K562 (cell line): ENCODE results near the gene GPRASP1. TPM values are rescaled to one million over a fixed set of nuclear protein-coding genes. Genes with fewer than 3 reads are reported as not detected.

Experiments
- ARNT ChIP-seq, 2 experiments: fragments of 450-650 bp; IDR thresholded peaks; 2 replicates each; pipeline ENCODE4 v1.6.1; 2016; ENCODE audit warnings: mild to moderate bottlenecking in 1 of 2
- ETS2 ChIP-seq: IDR thresholded peaks from 2 replicates; pipeline ENCODE4 v1.6.1; 2016; ENCODE audit warnings: borderline replicate concordance, missing genetic modification characterization, mild to moderate bottlenecking, moderate library complexity, missing compliant biosample characterization; ENCODE audit not compliant: poor library complexity, severe bottlenecking
- FOXJ3 ChIP-seq: sonication (generic); formaldehyde crosslinking; IDR thresholded peaks from 2 replicates; pipeline ENCODE4 v1.4.0; 2020; ENCODE audit warnings: mild to moderate bottlenecking, missing genetic modification reagents
- HNRNPUL1 ChIP-seq: fragments of 200-400 bp; formaldehyde crosslinking; IDR thresholded peaks from 2 replicates; pipeline ENCODE4 v1.6.1; 2017; ENCODE audit warnings: low read length
- POLR3A ChIP-seq: IDR thresholded peaks from 2 replicates; pipeline ENCODE4 v1.6.1; 2011; ENCODE audit warnings: borderline replicate concordance, mild to moderate bottlenecking, moderate library complexity; ENCODE audit not compliant: insufficient read length, insufficient read depth; ENCODE audit errors: extremely low read depth
- PRPF4 ChIP-seq: fragments of 200-400 bp; formaldehyde crosslinking; IDR thresholded peaks from one replicate; pipeline ENCODE4 v1.6.1; 2017; ENCODE audit warnings: low read length, low read depth, mild to moderate bottlenecking; ENCODE audit not compliant: insufficient read depth, poor library complexity, severe bottlenecking
- RBM34 ChIP-seq: fragments of 200-400 bp; formaldehyde crosslinking; IDR thresholded peaks from 2 replicates; pipeline ENCODE4 v1.6.1; 2018; ENCODE audit warnings: low read length, borderline replicate concordance; ENCODE audit not compliant: insufficient read depth
- SMAD1 ChIP-seq: fragments of 150-350 bp; IDR thresholded peaks from 2 replicates; pipeline ENCODE4 v1.6.1; 2014; ENCODE audit warnings: low read length, low read depth; ENCODE audit not compliant: partially characterized antibody
- ZFX ChIP-seq: sonication (generic); formaldehyde crosslinking; IDR thresholded peaks from 2 replicates; pipeline ENCODE4 v1.8.0; 2022; ENCODE audit warnings: mild to moderate bottlenecking, missing genetic modification reagents, moderate library complexity
- polyA plus RNA-seq, 8 experiments: library from polyadenylated mRNA; depleted of rRNA in 4 of 8; stranded (reverse) in 5 of 8; unstranded in 3 of 8; fragments of >200 nt; fragmentation: Nextera tagmentation in 2 of 8; fragmentation: Illumina TruSeq in 1 of 8; extraction: Ambion mirVana in 2 of 8; extraction: Trizol in 1 of 8; gene quantifications; 2 replicates each; pipeline versions ENCODE4 v1.2.1 to v1.2.3, GENCODE V29; 2011 to 2014; ENCODE audit warnings: inconsistent platforms in 1 of 8, missing spikeins in 1 of 8
- total RNA-seq, 7 experiments: library from RNA; depleted of rRNA in 6 of 7; stranded (reverse); fragments of >200 nt in 6 of 7; fragmentation: Illumina TruSeq in 2 of 7; extraction: Trizol in 2 of 7; gene quantifications; 2 replicates each; pipeline versions ENCODE4 v1.2.1 to v1.2.3, GENCODE V29; 2011 to 2021; ENCODE audit warnings: low replicate concordance in 1 of 7
- TF ChIP-seq, protein P1 (sequence below): fragments of 250-450 bp; sonication (Bioruptor Pico); IDR thresholded peaks from 2 replicates; pipeline ENCODE4 v1.4.0; 2020
- TF ChIP-seq, protein P2 (sequence below): fragments of 450-650 bp; IDR thresholded peaks from 2 replicates; pipeline ENCODE4 v1.6.1; 2016; ENCODE audit warnings: borderline replicate concordance
- TF ChIP-seq, protein P3 (sequence below): fragments of 250-450 bp; sonication (Bioruptor Pico); IDR thresholded peaks from 2 replicates; pipeline ENCODE4 v1.5.0; 2021; ENCODE audit warnings: mild to moderate bottlenecking, borderline replicate concordance

Gene GPRASP1
- total and polyA plus RNA-seq, 9 of the 15 experiments (the other 6 are each of a cell fraction or from before 2014, with no cell fraction given), result 0.01 to 0.94 (median 0.23) TPM

DNA sequence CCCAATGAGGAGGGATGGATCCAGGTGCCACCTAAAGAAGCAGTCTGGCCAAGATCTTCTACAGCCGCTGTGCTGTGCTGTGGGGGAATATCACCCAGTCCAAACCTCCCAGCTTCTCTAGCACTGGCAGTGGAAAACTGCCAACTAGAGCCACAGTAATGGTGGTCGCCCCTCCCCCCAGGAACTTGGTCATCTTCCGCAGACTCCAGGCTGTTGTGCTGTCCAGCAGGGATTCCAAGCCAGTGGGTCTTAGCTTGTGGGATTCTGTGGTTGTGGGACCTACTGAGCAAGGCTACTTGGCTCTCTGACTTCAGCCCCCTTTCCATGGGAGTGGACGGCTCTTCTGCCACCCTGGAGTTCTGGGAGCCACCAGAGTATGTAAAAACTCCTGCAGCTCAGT, 18.2 kb downstream of the GPRASP1 start (continued):
- TF ChIP-seq POLR3A, result no peak
- TF ChIP-seq SMAD1, result no peak
- TF ChIP-seq HNRNPUL1, result no peak
- TF ChIP-seq, protein P1, sequence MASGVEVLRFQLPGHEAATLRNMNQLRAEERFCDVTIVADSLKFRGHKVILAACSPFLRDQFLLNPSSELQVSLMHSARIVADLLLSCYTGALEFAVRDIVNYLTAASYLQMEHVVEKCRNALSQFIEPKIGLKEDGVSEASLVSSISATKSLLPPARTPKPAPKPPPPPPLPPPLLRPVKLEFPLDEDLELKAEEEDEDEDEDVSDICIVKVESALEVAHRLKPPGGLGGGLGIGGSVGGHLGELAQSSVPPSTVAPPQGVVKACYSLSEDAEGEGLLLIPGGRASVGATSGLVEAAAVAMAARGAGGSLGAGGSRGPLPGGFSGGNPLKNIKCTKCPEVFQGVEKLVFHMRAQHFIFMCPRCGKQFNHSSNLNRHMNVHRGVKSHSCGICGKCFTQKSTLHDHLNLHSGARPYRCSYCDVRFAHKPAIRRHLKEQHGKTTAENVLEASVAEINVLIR (CRISPR knock-in tag), result no peak
- no peak for TF ChIP-seq FOXJ3 (CRISPR knock-in tag)
- TF ChIP-seq, protein P2, sequence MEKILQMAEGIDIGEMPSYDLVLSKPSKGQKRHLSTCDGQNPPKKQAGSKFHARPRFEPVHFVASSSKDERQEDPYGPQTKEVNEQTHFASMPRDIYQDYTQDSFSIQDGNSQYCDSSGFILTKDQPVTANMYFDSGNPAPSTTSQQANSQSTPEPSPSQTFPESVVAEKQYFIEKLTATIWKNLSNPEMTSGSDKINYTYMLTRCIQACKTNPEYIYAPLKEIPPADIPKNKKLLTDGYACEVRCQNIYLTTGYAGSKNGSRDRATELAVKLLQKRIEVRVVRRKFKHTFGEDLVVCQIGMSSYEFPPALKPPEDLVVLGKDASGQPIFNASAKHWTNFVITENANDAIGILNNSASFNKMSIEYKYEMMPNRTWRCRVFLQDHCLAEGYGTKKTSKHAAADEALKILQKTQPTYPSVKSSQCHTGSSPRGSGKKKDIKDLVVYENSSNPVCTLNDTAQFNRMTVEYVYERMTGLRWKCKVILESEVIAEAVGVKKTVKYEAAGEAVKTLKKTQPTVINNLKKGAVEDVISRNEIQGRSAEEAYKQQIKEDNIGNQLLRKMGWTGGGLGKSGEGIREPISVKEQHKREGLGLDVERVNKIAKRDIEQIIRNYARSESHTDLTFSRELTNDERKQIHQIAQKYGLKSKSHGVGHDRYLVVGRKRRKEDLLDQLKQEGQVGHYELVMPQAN, result no peak
- no peak for TF ChIP-seq PRPF4
- TF ChIP-seq ZFX, result no peak
- no peak for TF ChIP-seq ETS2 (tag)
- TF ChIP-seq RBM34, result no peak
- TF ChIP-seq ARNT (IDR thresholded peaks at IDR 0.05), result no peak
- TF ChIP-seq, protein P3, sequence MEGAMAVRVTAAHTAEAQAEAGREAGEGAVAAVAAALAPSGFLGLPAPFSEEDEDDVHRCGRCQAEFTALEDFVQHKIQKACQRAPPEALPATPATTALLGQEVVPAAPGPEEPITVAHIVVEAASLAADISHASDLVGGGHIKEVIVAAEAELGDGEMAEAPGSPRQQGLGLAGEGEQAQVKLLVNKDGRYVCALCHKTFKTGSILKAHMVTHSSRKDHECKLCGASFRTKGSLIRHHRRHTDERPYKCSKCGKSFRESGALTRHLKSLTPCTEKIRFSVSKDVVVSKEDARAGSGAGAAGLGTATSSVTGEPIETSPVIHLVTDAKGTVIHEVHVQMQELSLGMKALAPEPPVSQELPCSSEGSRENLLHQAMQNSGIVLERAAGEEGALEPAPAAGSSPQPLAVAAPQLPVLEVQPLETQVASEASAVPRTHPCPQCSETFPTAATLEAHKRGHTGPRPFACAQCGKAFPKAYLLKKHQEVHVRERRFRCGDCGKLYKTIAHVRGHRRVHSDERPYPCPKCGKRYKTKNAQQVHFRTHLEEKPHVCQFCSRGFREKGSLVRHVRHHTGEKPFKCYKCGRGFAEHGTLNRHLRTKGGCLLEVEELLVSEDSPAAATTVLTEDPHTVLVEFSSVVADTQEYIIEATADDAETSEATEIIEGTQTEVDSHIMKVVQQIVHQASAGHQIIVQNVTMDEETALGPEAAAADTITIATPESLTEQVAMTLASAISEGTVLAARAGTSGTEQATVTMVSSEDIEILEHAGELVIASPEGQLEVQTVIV (CRISPR knock-in tag), result no peak
